ENCODE results near the gene MIX23.
A peak's percentile ranks its signal among the peaks of the same experiment; 100 is the strongest.

The MIX23 gene

GRCh38 chr3:122382888-122383666 is at the start of gene MIX23:
Gene MIX23 (minus strand): TSS chr3:122383231. CDS start chr3:122383224, 7 bp downstream.
- DNase-seq (ENCODE audit: low spot score): peak; percentile 82

GRCh38 chr3:122430371-122430770 is 47.3 kb upstream of the MIX23 start:
- DNase-seq (ENCODE audit: low spot score): no peak

- no peak for DNase-seq (ENCODE audit: low spot score)
Measured at GRCh38 chr3:122427857-122428471, 44.9 kb upstream of the MIX23 start.

GRCh38 chr3:122421836-122422235 is 38.8 kb upstream of the MIX23 start:
- DNase-seq (ENCODE audit: low spot score): no peak

- no peak for DNase-seq (ENCODE audit: low spot score)
Measured at GRCh38 chr3:122421101-122421500, 38.1 kb upstream of the MIX23 start.

GRCh38 chr3:122416966-122417365 is 33.9 kb upstream of the MIX23 start:
- DNase-seq (ENCODE audit: low spot score): no peak

GRCh38 chr3:122415762-122416654 is 33.0 kb upstream of the MIX23 start, which contains the start of gene WDR5B:
Gene WDR5B (minus strand): TSS chr3:122416062. CDS start chr3:122415528, 534 bp downstream.
- DNase-seq (ENCODE audit: low spot score): peak; percentile 87

- peak; percentile 28 for DNase-seq (ENCODE audit: low spot score)
Measured at GRCh38 chr3:122415104-122415744, 32.2 kb upstream of the MIX23 start.

- DNase-seq (ENCODE audit: low spot score): no peak
Measured at GRCh38 chr3:122414391-122414790, 31.4 kb upstream of the MIX23 start.

GRCh38 chr3:122410639-122411038 is 27.6 kb upstream of the MIX23 start:
- DNase-seq (ENCODE audit: low spot score): no peak

- DNase-seq (ENCODE audit: low spot score): no peak
Measured at GRCh38 chr3:122410111-122410510, 27.1 kb upstream of the MIX23 start.

GRCh38 chr3:122409446-122409845 is 26.4 kb upstream of the MIX23 start:
- DNase-seq (ENCODE audit: low spot score): no peak

- no peak for DNase-seq (ENCODE audit: low spot score)
Measured at GRCh38 chr3:122407946-122408345, 24.9 kb upstream of the MIX23 start.

GRCh38 chr3:122406198-122406597 is 23.2 kb upstream of the MIX23 start:
- no peak for DNase-seq (ENCODE audit: low spot score)

- no peak for DNase-seq (ENCODE audit: low spot score)
Measured at GRCh38 chr3:122405015-122405414, 22.0 kb upstream of the MIX23 start.

GRCh38 chr3:122403489-122403888 is 20.5 kb upstream of the MIX23 start:
- no peak for DNase-seq (ENCODE audit: low spot score)

GRCh38 chr3:122398920-122399319 is 15.9 kb upstream of the MIX23 start:
- no peak for DNase-seq (ENCODE audit: low spot score)

- DNase-seq (ENCODE audit: low spot score): no peak
Measured at GRCh38 chr3:122397201-122397600, 14.2 kb upstream of the MIX23 start.

- no peak for DNase-seq (ENCODE audit: low spot score)
Measured at GRCh38 chr3:122396511-122396910, 13.5 kb upstream of the MIX23 start.

GRCh38 chr3:122395582-122395981 is 12.6 kb upstream of the MIX23 start:
- no peak for DNase-seq (ENCODE audit: low spot score)

GRCh38 chr3:122394173-122394572 is 11.1 kb upstream of the MIX23 start:
- DNase-seq (ENCODE audit: low spot score): no peak
